ENCODE measurements around the gene NUP43.

Gene NUP43

DNA sequence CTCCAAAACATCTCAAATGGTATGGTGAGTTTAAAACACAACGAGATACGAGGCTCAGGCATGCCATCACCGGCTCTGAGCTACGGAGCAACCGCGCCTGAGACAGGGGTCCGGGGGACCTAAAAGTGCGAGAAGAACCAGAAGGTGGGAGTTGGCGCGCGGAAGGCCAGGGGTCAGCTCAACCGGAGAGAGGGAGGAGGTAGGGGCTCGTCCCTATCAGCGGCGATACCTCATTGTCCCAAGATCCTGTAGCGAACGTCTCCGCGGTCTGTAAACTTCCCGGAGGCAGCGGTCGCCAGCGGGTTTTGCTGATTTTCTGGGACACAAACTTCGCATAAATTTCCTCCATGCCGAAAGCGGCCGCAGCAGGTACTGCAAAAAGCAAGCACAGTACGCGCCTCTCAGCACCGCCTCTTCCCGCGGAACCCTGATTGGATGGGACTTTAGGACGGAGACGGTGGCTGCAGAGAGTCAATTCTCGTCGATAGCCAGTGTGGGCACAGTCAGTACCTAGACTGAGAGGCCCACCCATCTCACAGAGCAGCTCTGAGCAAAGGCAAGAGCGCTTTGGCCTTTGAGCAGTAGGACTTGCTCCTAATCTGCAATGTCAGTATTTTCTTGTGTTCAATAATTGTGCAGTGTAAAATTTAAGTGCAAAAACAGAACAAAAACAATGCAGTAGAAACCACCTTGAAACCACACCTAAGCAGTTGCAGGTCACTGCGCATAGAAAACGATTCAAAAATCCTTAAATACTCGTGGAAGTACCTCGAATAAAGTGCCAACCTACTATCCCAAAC is at the start of gene NUP43:
Gene NUP43, minus strand, starts transcription at position 383 of the 800 bp plus-strand sequence. Its CDS starts 34 bp downstream, at position 349.
- TF ChIP-seq CTCF (conservative IDR thresholded peaks at IDR 0.05; ENCODE audit: low read length), result peak; percentile 50
- peak within 1 kb of the TSS; percentile 88 for H3K4me3 ChIP-seq (ENCODE audit: low read length)
- DNase-seq (ENCODE audit: low read depth), result peak; percentile 95

GRCh38 chr6:149783551-149783950 is 37.2 kb upstream of the NUP43 start:
- DNase-seq (ENCODE audit: low read depth), result no peak
- no peak for TF ChIP-seq CTCF (conservative IDR thresholded peaks at IDR 0.05; ENCODE audit: low read length)
- no peak overlapping the region for H3K4me3 ChIP-seq (ENCODE audit: low read length)

DNA sequence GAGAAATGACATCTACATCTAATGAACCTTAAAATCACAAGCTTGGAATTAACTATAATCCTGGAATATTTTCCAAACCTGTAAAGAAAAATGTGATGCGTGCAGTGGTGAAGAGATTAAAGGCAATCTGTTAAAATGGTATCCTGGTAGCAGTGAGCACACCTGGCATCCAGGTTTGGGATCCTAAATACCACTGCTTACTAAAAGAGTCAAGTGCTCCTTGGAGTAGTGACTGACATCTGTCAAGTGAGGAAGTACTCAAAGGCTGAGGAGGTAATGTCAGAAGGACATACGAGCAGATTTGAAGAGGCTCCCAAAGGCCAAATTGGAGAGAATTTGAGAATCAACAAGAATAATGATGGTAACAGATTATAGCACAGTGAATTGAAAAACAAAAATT is 36.0 kb upstream of the NUP43 start:
- no peak for DNase-seq (ENCODE audit: low read depth)
- TF ChIP-seq CTCF (conservative IDR thresholded peaks at IDR 0.05; ENCODE audit: low read length), result no peak
- H3K4me3 ChIP-seq (ENCODE audit: low read length), result no peak overlapping the region

DNA sequence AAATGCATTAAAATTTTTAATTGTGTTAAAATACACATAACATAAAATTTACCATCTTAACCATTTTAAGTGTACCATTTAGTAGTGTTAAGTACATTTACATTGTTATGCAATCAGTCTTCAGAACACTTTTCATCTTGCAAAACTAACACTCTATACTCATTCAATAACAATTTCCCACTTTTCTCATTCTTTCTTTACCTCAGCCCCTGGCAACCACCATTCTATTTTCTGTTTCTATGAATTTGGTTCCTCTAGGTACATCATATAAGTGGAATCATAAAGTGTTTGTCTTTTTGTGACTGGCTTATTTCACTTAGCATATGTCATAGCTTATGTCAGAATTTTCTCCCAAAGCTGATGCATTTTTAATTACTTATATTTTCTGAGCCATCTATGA is 35.4 kb upstream of the NUP43 start:
- no peak for TF ChIP-seq CTCF (conservative IDR thresholded peaks at IDR 0.05; ENCODE audit: low read length)
- H3K4me3 ChIP-seq (ENCODE audit: low read length), result no peak overlapping the region
- no peak for DNase-seq (ENCODE audit: low read depth)

GRCh38 chr6:149779644-149779963 is 33.3 kb upstream of the NUP43 start:
- no peak for TF ChIP-seq CTCF (conservative IDR thresholded peaks at IDR 0.05; ENCODE audit: low read length)
- no peak overlapping the region for H3K4me3 ChIP-seq (ENCODE audit: low read length)
- no peak for DNase-seq (ENCODE audit: low read depth)

DNA sequence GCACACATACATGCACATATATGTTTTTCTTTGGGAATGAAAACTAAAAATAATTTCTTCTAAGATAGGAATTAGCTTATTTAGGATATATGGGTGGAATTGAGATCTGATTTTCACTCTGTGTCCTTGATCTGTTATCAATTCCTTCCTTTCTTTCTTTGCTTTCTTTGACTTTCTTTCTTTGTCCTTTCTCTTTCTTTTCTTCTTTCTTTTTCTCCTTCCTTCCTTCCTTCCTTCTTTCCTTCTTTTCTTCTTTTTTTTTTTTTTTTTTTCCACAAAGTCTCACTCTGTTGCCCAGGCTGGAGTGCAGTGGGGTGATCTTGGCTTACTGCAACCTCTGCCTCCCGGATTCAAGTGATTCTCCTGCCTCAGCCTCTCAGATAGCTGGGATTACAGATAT is 31.3 kb upstream of the NUP43 start:
- no peak overlapping the region for H3K4me3 ChIP-seq (ENCODE audit: low read length)
- no peak for TF ChIP-seq CTCF (conservative IDR thresholded peaks at IDR 0.05; ENCODE audit: low read length)
- DNase-seq (ENCODE audit: low read depth), result no peak

DNA sequence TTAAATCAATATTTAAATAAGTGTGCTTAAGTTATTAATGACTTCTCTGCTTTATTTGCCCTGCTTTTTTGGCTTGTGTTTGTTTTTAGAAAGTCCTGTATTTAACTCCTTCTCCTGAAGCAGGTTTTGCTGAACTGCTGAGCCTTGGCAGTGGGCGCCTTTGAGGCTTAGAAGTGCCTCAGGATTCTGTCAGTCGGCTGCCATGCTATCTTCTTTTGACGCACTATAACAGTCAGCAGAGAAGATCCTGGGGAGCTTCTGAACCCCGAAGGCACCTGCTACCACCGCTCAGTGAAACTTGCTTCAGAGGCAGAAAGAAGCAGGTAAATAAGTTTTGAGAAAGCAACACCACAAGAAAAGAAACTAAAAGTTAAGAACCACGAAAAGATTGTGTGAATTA is 25.6 kb upstream of the NUP43 start:
- H3K4me3 ChIP-seq (ENCODE audit: low read length), result no peak overlapping the region
- no peak for DNase-seq (ENCODE audit: low read depth)
- no peak for TF ChIP-seq CTCF (conservative IDR thresholded peaks at IDR 0.05; ENCODE audit: low read length)
